ENCODE results near the gene HACE1.

GRCh38 chr6:104683809-104684208, 175.9 kb downstream of the HACE1 start:
- no peak for TF ChIP-seq CTCF (IDR thresholded peaks at IDR 0.05 in 4 of 5, conservative IDR thresholded peaks at IDR 0.05 in 1 of 5)
- TF ChIP-seq POLR2A (IDR thresholded peaks at IDR 0.05), result no peak

Data from gastrocnemius medialis (tissue), 4 donors.